ENCODE measurements around the gene ITGAD. TPM values are rescaled to one million over a fixed set of nuclear protein-coding genes. Genes with fewer than 3 reads are reported as not detected.
"Not testable (repeated sequence)": the region's sequence is repeated elsewhere in the genome, so short reads cannot be mapped to it uniquely, and the experiment has no call there.

Gene ITGAD
- total RNA-seq, 2 experiments from 2014 or later: not detected

DNA sequence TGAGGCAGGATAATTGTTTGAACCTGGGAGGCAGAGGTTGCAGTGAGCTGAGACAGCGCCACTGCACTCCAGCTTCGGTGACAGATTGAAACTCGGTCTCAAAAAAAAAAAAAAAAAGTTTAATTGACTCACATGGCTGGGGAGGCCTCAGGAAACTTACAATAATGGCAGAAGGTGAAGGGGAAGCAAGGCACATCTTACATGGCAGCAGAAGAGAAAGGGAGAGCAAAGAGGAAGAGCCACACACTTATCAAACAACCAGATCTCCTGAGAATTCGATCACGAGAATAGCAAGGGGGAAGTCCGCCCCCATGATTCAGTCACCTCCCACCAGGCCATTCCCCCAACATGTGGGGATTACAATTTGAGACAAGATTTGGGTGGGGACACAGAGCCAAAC is 52.8 kb downstream of the ITGAD start:
- H3K27me3 Mint-ChIP-seq; POLR2A ChIA-PET; H3K4me1 Mint-ChIP-seq (ENCODE audit: low read depth); H3K9me3 Mint-ChIP-seq; DNase-seq; H3K36me3 Mint-ChIP-seq; H3K4me3 Mint-ChIP-seq; H3K27ac Mint-ChIP-seq: not testable (repeated sequence)
- CTCF ChIA-PET: interaction anchor here (0.6 kb wide), 1 partner anchor 14 kb away, joined by 3 read pairs; no protein-coding TSS in a partner anchor
- intact Hi-C loops (cut with micrococcal nuclease): loop anchor here (10.0 kb wide), 1 partner anchor 461 kb away; the partner anchor contains the start of gene HSD3B7

DNA sequence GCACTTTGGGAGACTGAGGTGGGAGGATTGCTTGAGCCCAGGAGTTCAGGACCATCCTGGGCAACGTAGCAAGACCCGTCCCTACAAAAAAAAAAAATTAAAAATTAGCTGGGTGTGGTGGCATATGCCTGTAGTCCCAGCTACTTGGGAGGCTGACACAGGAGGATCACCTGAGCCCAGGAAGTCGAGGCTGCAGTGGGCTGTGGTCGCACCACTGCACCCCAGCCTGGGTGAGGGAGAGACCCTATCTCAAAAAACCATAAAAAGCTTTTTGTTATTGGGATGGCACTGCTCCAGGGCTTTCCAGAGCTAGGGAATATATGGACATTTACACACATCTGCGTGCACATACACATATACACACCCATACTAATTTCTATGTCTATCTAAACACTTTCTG is 58.1 kb downstream of the ITGAD start:
- Mint-ChIP-seq H3K27me3 (no peaks in the 10 kb centered on the region), H3K4me3 (no peak overlapping the region), H3K36me3 (peaks cover 2% of the 10 kb centered on the region), H3K9me3 (no peaks in the 10 kb centered on the region), H3K27ac (no peak overlapping the region), H3K4me1 (ENCODE audit: low read depth) (peaks cover 25% of the 10 kb centered on the region)
- CTCF ChIA-PET: interaction anchor here (1.8 to 3.2 kb wide), 2 partner anchors 8 to 9 kb away, joined by 8 to 16 read pairs; partner anchors contain the start of gene ZNF843
- POLR2A ChIA-PET: no interaction called here
- intact Hi-C loops (cut with micrococcal nuclease): no loop called here
- no peak for DNase-seq

GRCh38 chr16:31451681-31452351 is 58.7 kb downstream of the ITGAD start:
- DNase-seq: peak; percentile 34
- POLR2A ChIA-PET: no interaction called here
- intact Hi-C loops (cut with micrococcal nuclease): no loop called here
- H3K27me3 Mint-ChIP-seq: no peaks in the 10 kb centered on the region
- H3K9me3 Mint-ChIP-seq: no peaks in the 10 kb centered on the region
- no peak overlapping the region for H3K27ac Mint-ChIP-seq
- H3K36me3 Mint-ChIP-seq: peaks cover 2% of the 10 kb centered on the region
- CTCF ChIA-PET: interaction anchor here (1.8 to 3.2 kb wide), 2 partner anchors 9 kb away, joined by 8 to 16 read pairs; partner anchors contain the start of gene ZNF843
- peaks cover 30% of the 10 kb centered on the region for H3K4me1 Mint-ChIP-seq (ENCODE audit: low read depth)
- no peak overlapping the region for H3K4me3 Mint-ChIP-seq

DNA sequence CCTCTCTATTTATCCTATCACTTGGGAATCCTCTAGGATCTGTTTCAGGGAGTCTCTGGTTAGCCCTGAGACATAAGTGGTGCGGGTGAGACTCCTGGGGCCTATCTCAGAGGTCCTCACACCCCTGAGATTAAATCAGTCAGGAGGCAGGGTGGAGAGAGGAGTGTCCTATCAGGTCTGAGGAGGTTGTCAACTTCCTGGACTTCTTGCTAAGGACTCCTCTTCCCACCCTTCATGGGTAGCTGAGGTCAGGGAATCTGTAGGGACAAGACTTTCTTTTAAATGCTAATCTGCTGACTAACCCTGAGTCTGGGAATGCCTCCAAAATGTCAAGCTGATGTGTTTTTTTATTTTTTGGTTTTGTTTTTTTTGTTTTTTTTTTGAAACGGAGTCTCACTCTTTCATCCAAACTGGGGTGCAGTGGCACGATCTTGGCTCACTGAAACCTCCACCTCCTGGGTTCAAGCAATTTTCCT is 59.5 kb downstream of the ITGAD start:
- no peaks in the 10 kb centered on the region for H3K9me3 Mint-ChIP-seq
- H3K4me3 Mint-ChIP-seq: no peak overlapping the region

GRCh38 chr16:31453255-31454204 is 60.4 kb downstream of the ITGAD start:
- DNase-seq: no peak
- Mint-ChIP-seq H3K27me3 (no peaks in the 10 kb centered on the region), H3K9me3 (no peaks in the 10 kb centered on the region), H3K4me3 (no peak overlapping the region), H3K27ac (no peak overlapping the region), H3K4me1 (ENCODE audit: low read depth) (peaks cover 44% of the 10 kb centered on the region), H3K36me3 (peaks cover 13% of the 10 kb centered on the region)
- ChIA-PET POLR2A (no interaction called here), CTCF (interaction anchor here (3.2 kb wide), 1 partner anchor 10 kb away, joined by 16 read pairs; the partner anchor contains the start of gene ZNF843)
- intact Hi-C loops (cut with micrococcal nuclease): no loop called here

More for the DNA sequence above, 59.5 kb downstream of the ITGAD start:
- no peak for DNase-seq
- intact Hi-C loops (cut with micrococcal nuclease): no loop called here
- peaks cover 38% of the 10 kb centered on the region for H3K4me1 Mint-ChIP-seq (ENCODE audit: low read depth)
- H3K27ac Mint-ChIP-seq: peak overlapping the region; percentile 12
- no peaks in the 10 kb centered on the region for H3K27me3 Mint-ChIP-seq
- peaks cover 6% of the 10 kb centered on the region for H3K36me3 Mint-ChIP-seq
- ChIA-PET POLR2A (interaction anchor here (0.6 kb wide), 1 partner anchor 38 kb away, joined by 3 read pairs; no protein-coding TSS in a partner anchor), CTCF (interaction anchor here (1.8 to 3.2 kb wide), 2 partner anchors 8 to 9 kb away, joined by 8 to 16 read pairs; partner anchors contain the start of gene ZNF843)

DNA sequence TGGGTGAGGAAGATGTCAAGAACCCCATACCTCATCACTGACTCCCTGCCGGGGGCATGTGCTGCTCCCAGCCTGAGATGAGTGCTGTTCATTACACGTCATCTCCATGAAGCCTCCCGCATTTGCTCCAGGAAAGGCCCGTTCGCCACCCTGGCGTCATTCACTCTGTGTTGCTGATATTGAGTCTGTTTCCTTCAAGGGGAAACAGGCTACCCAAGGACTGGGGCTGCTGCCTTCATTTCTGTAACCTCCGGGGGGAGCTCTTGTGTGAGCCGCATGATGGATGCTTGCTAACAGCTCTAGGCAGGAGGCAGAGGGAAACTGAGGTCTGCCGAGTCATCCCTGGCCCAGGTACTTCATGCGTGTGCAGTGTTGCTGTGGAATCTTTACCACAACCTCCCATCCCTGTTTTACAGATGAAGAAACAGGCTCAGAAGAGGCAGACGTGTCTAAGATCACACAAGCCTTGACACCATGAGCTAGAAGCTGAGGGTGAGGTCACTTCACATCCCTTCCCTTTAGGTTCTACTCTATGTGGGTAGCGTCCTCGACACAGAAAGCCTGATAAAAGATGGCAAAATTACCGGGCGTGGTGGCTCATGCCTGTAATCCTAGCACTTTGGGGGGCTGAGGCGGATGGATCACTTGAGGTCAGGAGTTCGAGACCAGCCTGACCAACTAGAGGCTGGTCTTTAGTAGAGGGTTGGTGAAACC is 62.6 kb downstream of the ITGAD start:
- peak overlapping the region; percentile 41 for H3K4me3 Mint-ChIP-seq
- no peaks in the 10 kb centered on the region for H3K9me3 Mint-ChIP-seq
- intact Hi-C loops (cut with micrococcal nuclease): loop anchor here (5.0 kb wide), 2 partner anchors 262 to 798 kb away; partner anchors contain the start of gene FBRS
- POLR2A ChIA-PET: interaction anchor here (0.9 to 2.3 kb wide), 2 partner anchors 13 to 257 kb away, joined by 3 to 6 read pairs; partner anchors contain the start of gene ZNF843
- peak; percentile 58 for DNase-seq
- H3K36me3 Mint-ChIP-seq: peaks cover 13% of the 10 kb centered on the region
- CTCF ChIA-PET: interaction anchor here (0.6 to 3.4 kb wide), 8 partner anchors 13 to 413 kb away, joined by 3 to 17 read pairs (median 5); partner anchors contain the start of gene ZNF843
- H3K27ac Mint-ChIP-seq: peak overlapping the region; percentile 23
- H3K4me1 Mint-ChIP-seq (ENCODE audit: low read depth): peaks cover 52% of the 10 kb centered on the region
- H3K27me3 Mint-ChIP-seq: no peaks in the 10 kb centered on the region

GRCh38 chr16:31456988-31457360 is 63.8 kb downstream of the ITGAD start:
- Mint-ChIP-seq H3K4me1 (ENCODE audit: low read depth) (peaks cover 53% of the 10 kb centered on the region), H3K9me3 (no peaks in the 10 kb centered on the region), H3K4me3 (peak overlapping the region; percentile 26), H3K36me3 (peaks cover 13% of the 10 kb centered on the region), H3K27me3 (no peaks in the 10 kb centered on the region), H3K27ac (no peak overlapping the region)
- ChIA-PET POLR2A (interaction anchor here (2.3 kb wide), 1 partner anchor 14 kb away, joined by 6 read pairs; the partner anchor contains the start of gene ZNF843), CTCF (interaction anchor here (1.4 to 3.4 kb wide), 5 partner anchors 14 to 412 kb away, joined by 5 to 17 read pairs (median 11); partner anchors contain the start of gene ZNF843)
- no peak for DNase-seq
- intact Hi-C loops (cut with micrococcal nuclease): loop anchor here (5.0 kb wide), 2 partner anchors 260 to 800 kb away; partner anchors contain the start of gene FBRS

GRCh38 chr16:31458073-31458843 is 65.1 kb downstream of the ITGAD start:
- no peaks in the 10 kb centered on the region for H3K9me3 Mint-ChIP-seq
- POLR2A ChIA-PET: interaction anchor here (0.9 to 3.8 kb wide), 11 partner anchors 14 to 419 kb away, joined by 3 to 18 read pairs (median 4); partner anchors contain the start of genes FUS, RUSF1 and ZNF267

DNA sequence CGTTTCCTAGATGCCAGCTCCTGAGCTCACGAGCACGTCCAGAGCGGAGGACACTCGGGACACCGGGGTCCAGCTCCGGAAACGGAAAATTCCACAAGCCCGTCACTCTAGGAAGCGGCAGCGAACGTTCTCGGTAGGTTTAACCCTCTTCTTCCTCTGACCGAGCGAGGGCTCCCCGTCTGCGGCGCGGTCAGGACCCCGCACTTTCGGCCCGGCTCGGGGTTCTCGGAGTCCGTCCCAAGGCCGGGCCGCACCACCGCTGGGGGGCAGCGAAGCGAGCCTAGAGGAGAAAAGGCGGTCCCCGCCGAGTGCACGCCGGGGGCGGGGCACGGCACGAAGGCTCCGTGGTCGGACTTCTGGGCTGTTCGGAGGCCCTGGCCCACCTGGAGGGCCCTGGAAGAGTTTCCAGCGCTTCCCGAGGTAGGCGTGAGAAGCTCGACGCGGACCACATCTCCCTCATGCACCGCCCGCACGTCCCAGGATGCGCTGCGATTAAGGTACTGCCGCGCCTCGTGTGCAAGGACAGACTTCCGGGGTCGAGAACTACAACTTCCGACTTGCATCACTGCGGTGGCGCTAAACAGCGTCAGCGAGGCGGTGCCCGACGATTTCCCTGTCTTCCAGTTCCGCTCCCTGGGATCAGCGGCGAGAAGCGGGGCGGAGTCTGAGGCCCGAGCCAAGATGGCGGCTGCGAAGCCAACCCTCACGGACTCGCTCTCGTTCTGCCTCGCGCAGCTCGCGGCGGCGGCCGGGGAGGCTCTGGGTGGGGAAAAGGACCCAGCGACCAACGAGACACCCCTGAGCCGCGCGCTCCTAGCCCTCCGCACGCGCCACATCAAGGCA is 65.9 kb downstream of the ITGAD start, which contains the start of gene ARMC5:
ARMC5 (plus strand) TSS at position 658 of the 843 bp plus-strand sequence; CDS start at position 682, 24 bp downstream.
- ChIA-PET CTCF (interaction anchor here (1.0 to 4.1 kb wide), 12 partner anchors 11 to 505 kb away, joined by 3 to 41 read pairs (median 9); partner anchors contain the start of genes RUSF1 and ZNF843), POLR2A (interaction anchor here (0.7 to 3.8 kb wide), 14 partner anchors 15 to 418 kb away, joined by 3 to 18 read pairs (median 4); partner anchors contain the start of genes FUS, ZNF267, ZNF646 and ZNF668)
- peaks cover 48% of the 10 kb centered on the region for H3K4me1 Mint-ChIP-seq (ENCODE audit: low read depth)
- no peaks in the 10 kb centered on the region for H3K27me3 Mint-ChIP-seq
- no peaks in the 10 kb centered on the region for H3K9me3 Mint-ChIP-seq
- intact Hi-C loops (cut with micrococcal nuclease): loop anchor here (1.0 to 5.0 kb wide), 7 partner anchors 242 to 802 kb away; partner anchors contain the start of genes FBRS, ZNF646 and ZNF668
- peak; percentile 98 for DNase-seq
- H3K4me3 Mint-ChIP-seq: peak within 1 kb of the TSS; percentile 87
- peak within 1 kb of the TSS; percentile 94 for H3K27ac Mint-ChIP-seq
- peaks cover 13% of the 10 kb centered on the region for H3K36me3 Mint-ChIP-seq

More at GRCh38 chr16:31458073-31458843, 65.1 kb downstream of the ITGAD start:
- intact Hi-C loops (cut with micrococcal nuclease): loop anchor here (2.0 to 5.0 kb wide), 3 partner anchors 243 to 801 kb away; partner anchors contain the start of gene FBRS
- H3K4me1 Mint-ChIP-seq (ENCODE audit: low read depth): peaks cover 53% of the 10 kb centered on the region
- H3K27ac Mint-ChIP-seq: peak overlapping the region; percentile 94
- no peaks in the 10 kb centered on the region for H3K27me3 Mint-ChIP-seq
- peak; percentile 72 for DNase-seq
- CTCF ChIA-PET: interaction anchor here (0.9 to 4.1 kb wide), 11 partner anchors 15 to 505 kb away, joined by 3 to 41 read pairs (median 6); partner anchors contain the start of genes RUSF1 and ZNF843
- H3K36me3 Mint-ChIP-seq: peaks cover 13% of the 10 kb centered on the region
- H3K4me3 Mint-ChIP-seq: peak overlapping the region; percentile 83

Data from activated CD4-positive, alpha-beta memory T cell treated with anti-CD3 and anti-CD28 coated beads for 36 hours (primary cell).